ENCODE data around the gene PHACTR2.
"Not testable (repeated sequence)": the region's sequence is repeated elsewhere in the genome, so short reads cannot be mapped to it uniquely, and the experiment has no call there.

The PHACTR2 gene

GRCh38 chr6:143677891-143678791 is at the start of gene PHACTR2:
PHACTR2 (plus strand) TSS chr6:143677965; CDS start chr6:143678164, 199 bp downstream.
- peaks cover 22% of the 10 kb centered on the region for H3K4me1 Mint-ChIP-seq (ENCODE audit: low read depth)
- H3K4me3 Mint-ChIP-seq = peak within 1 kb of the TSS; percentile 86
- H3K27ac Mint-ChIP-seq = peak within 1 kb of the TSS; percentile 59
- peaks cover 11% of the 10 kb centered on the region for H3K27me3 Mint-ChIP-seq
- peaks cover 12% of the 10 kb centered on the region for H3K9me3 Mint-ChIP-seq (ENCODE audit: low read depth)
- peaks cover 9% of the 10 kb centered on the region for H3K36me3 Mint-ChIP-seq

- H3K36me3 Mint-ChIP-seq = no peaks in the 10 kb centered on the region
- peak overlapping the region; percentile 4 for H3K27ac Mint-ChIP-seq
- no peaks in the 10 kb centered on the region for H3K27me3 Mint-ChIP-seq
- peaks cover 14% of the 10 kb centered on the region for H3K4me1 Mint-ChIP-seq (ENCODE audit: low read depth)
- no peak overlapping the region for H3K4me3 Mint-ChIP-seq
- H3K9me3 Mint-ChIP-seq (ENCODE audit: low read depth) = no peaks in the 10 kb centered on the region
These were observed 48.4 kb upstream of the PHACTR2 start for GRCh38 chr6:143629104-143630080.

DNA sequence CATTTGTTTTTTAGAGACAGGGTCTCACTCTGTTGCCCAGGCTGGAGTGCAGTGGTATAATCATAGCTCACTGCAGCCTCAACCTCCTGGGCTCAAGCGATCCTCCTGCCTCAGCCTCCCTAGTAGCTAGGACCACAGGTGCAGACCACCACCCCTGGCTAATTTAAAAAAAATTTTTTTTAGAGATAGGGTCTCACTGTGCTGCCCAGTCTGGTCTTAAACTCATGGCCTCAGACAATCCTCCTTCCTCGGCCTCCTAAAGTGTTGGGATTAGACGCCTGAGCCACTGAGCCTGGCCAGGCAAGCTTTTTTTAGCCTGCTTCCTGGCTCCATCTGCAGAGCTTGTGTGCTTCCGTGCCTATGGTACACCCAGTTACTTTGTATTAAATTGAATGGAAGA is 46.6 kb upstream of the PHACTR2 start:
- H3K27ac Mint-ChIP-seq; H3K36me3 Mint-ChIP-seq; H3K27me3 Mint-ChIP-seq; H3K4me1 Mint-ChIP-seq (ENCODE audit: low read depth); H3K4me3 Mint-ChIP-seq; H3K9me3 Mint-ChIP-seq (ENCODE audit: low read depth): not testable (repeated sequence)

DNA sequence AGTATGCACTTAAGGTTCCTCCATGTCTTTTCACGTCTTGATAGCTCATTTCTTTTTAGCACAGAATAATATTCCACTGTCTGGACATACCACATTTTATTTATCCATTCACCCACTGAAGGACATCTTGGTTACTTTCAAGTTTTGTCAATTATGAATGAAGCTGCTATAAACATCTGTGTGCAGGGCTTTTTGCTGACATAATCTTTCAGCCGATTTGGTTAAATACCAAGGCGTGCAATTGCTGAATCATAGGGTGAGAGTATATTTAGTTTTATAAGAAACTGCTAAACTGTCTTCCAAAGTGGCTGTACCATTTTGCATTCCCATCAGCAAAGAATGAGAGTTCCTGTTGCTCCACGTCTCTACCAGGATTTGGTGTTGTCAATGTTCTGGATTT is 44.9 kb upstream of the PHACTR2 start:
- H3K4me3 Mint-ChIP-seq = no peak overlapping the region
- H3K27ac Mint-ChIP-seq = no peak overlapping the region
- no peaks in the 10 kb centered on the region for H3K36me3 Mint-ChIP-seq
- H3K27me3 Mint-ChIP-seq = no peaks in the 10 kb centered on the region
- no peaks in the 10 kb centered on the region for H3K9me3 Mint-ChIP-seq (ENCODE audit: low read depth)
- H3K4me1 Mint-ChIP-seq (ENCODE audit: low read depth) = peaks cover 8% of the 10 kb centered on the region

DNA sequence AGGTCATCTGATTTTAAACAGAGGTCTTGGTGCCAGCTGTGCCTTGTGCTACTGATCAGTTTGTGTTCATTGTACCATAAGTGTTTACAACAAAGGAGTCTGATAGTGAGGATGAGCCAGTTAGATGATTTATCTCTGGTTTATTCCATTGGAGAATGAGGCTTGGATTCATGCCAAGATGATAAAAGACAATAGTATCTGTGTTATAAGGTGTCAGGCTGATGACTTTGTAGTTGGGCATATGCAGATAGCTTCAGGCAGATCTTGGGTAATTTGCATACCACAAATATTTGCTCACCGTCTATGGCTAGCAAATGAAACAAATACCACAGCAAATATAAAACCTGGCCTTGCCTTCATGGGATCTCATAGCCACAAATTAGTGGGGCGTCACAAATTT is 43.3 kb upstream of the PHACTR2 start:
- Mint-ChIP-seq H3K36me3 (no peaks in the 10 kb centered on the region), H3K4me3 (no peak overlapping the region), H3K27ac (no peak overlapping the region)

GRCh38 chr6:143637691-143638090 is 40.1 kb upstream of the PHACTR2 start:
- Mint-ChIP-seq H3K4me1 (ENCODE audit: low read depth) (no peaks in the 10 kb centered on the region), H3K36me3 (no peaks in the 10 kb centered on the region), H3K27ac (no peak overlapping the region), H3K27me3 (no peaks in the 10 kb centered on the region), H3K4me3 (no peak overlapping the region), H3K9me3 (ENCODE audit: low read depth) (no peaks in the 10 kb centered on the region)

More for the DNA sequence above, 43.3 kb upstream of the PHACTR2 start:
- Mint-ChIP-seq H3K4me1 (ENCODE audit: low read depth) (peaks cover 2% of the 10 kb centered on the region), H3K27me3 (no peaks in the 10 kb centered on the region), H3K9me3 (ENCODE audit: low read depth) (no peaks in the 10 kb centered on the region)

DNA sequence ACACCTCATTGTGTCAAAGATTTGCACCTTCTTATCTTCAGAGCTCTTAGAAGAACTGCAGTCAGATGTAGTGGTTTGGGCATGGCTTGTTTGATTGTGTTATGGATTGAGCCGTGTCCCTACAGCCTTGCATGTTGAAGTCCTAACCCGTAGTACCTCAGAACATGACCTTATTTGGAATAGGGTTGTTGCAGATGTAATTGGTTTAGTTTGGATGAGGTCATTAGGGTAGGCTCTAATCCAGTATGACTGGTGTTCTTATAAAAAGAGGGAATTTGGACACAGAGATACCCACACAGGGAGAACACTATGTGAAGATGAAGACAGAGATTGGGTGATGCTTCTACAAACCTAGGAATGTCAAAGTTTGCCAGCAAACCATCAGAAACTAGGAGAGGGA is 35.4 kb upstream of the PHACTR2 start:
- H3K36me3 Mint-ChIP-seq = no peaks in the 10 kb centered on the region
- peaks cover 2% of the 10 kb centered on the region for H3K4me1 Mint-ChIP-seq (ENCODE audit: low read depth)
- no peaks in the 10 kb centered on the region for H3K27me3 Mint-ChIP-seq
- no peak overlapping the region for H3K4me3 Mint-ChIP-seq
- H3K27ac Mint-ChIP-seq = no peak overlapping the region
- H3K9me3 Mint-ChIP-seq (ENCODE audit: low read depth) = no peaks in the 10 kb centered on the region

GRCh38 chr6:143647191-143647590 is 30.6 kb upstream of the PHACTR2 start:
- Mint-ChIP-seq H3K4me3 (no peak overlapping the region), H3K27me3 (no peaks in the 10 kb centered on the region)

DNA sequence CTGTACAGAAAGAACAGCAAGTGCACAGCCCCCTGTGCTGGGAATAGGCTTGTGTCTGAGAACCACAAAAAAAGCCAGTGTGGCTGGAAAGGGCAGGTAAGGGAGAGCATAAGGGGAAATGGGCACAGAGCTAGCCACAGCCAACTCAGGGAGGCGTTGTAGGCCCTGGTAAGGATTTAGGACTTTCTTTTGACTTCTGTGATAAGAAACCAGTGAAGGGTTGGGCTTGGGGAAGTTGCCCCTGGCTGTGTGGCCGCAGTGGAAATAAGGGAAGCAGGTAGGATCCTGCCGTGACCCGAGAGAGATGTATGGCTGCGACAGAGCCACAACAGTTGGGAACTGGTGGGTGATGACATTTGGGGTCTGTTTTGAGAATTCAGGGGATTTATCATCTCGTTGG is 30.0 kb upstream of the PHACTR2 start:
- Mint-ChIP-seq H3K4me3 (no peak overlapping the region), H3K4me1 (ENCODE audit: low read depth) (peaks cover 3% of the 10 kb centered on the region)

More at GRCh38 chr6:143647191-143647590, 30.6 kb upstream of the PHACTR2 start:
- Mint-ChIP-seq H3K27ac (no peak overlapping the region), H3K9me3 (ENCODE audit: low read depth) (no peaks in the 10 kb centered on the region), H3K36me3 (no peaks in the 10 kb centered on the region), H3K4me1 (ENCODE audit: low read depth) (peaks cover 3% of the 10 kb centered on the region)

GRCh38 chr6:143649319-143649718 is 28.4 kb upstream of the PHACTR2 start:
- H3K27me3 Mint-ChIP-seq; H3K27ac Mint-ChIP-seq; H3K4me3 Mint-ChIP-seq; H3K9me3 Mint-ChIP-seq (ENCODE audit: low read depth); H3K4me1 Mint-ChIP-seq (ENCODE audit: low read depth); H3K36me3 Mint-ChIP-seq: not testable (repeated sequence)

More for the DNA sequence above, 30.0 kb upstream of the PHACTR2 start:
- Mint-ChIP-seq H3K36me3 (no peaks in the 10 kb centered on the region), H3K27me3 (no peaks in the 10 kb centered on the region), H3K27ac (no peak overlapping the region), H3K9me3 (ENCODE audit: low read depth) (no peaks in the 10 kb centered on the region)

GRCh38 chr6:143651328-143651727 is 26.4 kb upstream of the PHACTR2 start:
- H3K9me3 Mint-ChIP-seq (ENCODE audit: low read depth); H3K36me3 Mint-ChIP-seq; H3K27me3 Mint-ChIP-seq; H3K4me3 Mint-ChIP-seq; H3K27ac Mint-ChIP-seq; H3K4me1 Mint-ChIP-seq (ENCODE audit: low read depth): not testable (repeated sequence)

DNA sequence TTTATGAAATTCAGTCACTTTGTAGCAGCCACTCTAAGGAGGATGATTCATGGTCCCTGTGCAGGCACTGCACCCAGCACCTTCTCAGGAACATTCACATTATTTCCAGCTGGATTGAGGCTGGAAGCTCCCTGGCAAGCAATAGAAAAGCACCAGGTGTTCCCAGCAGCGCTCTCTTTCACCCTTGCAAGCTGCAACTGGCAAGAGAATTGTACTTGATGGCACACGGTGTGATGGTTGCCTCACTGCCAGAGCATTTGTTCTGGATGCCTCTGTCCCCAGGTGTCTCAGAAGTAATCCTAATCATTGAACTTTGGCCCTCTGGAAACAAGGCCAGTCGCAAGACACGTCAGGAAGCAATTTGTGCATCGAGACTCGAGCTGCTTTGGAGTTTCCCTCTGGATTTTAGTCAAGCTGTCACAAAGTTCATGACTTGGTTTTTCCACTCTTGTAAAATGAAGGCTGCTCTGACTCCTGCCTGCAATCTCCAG is 24.9 kb upstream of the PHACTR2 start:
- H3K4me3 Mint-ChIP-seq = no peak overlapping the region
- no peak overlapping the region for H3K27ac Mint-ChIP-seq
- H3K4me1 Mint-ChIP-seq (ENCODE audit: low read depth) = no peaks in the 10 kb centered on the region
- peaks cover 4% of the 10 kb centered on the region for H3K9me3 Mint-ChIP-seq (ENCODE audit: low read depth)
- no peaks in the 10 kb centered on the region for H3K27me3 Mint-ChIP-seq
- peaks cover 5% of the 10 kb centered on the region for H3K36me3 Mint-ChIP-seq

GRCh38 chr6:143655541-143655940 is 22.2 kb upstream of the PHACTR2 start:
- Mint-ChIP-seq H3K27me3 (no peaks in the 10 kb centered on the region), H3K36me3 (peaks cover 10% of the 10 kb centered on the region), H3K9me3 (ENCODE audit: low read depth) (peaks cover 15% of the 10 kb centered on the region), H3K27ac (no peak overlapping the region), H3K4me1 (ENCODE audit: low read depth) (no peaks in the 10 kb centered on the region), H3K4me3 (no peak overlapping the region)

DNA sequence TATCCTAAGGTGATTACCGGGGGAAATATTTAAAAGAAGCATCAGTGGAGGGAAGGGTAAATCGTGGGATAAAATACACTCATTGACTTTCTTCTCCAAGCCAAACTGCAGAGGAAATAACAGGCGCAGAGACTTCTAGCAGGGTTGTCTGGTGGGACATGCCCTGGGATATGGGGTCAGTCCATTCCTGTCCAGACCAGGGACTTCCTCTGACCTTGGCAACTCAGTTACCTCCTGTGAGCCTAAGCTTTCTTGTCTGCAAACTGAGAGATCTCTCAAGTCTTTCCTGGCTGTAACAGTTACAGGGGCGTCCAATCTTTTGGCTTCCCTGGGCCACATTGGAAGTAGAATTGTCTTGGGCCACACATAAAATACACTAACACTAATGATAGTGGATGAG is 21.7 kb upstream of the PHACTR2 start:
- Mint-ChIP-seq H3K4me3 (no peak overlapping the region), H3K27ac (no peak overlapping the region), H3K4me1 (ENCODE audit: low read depth) (no peaks in the 10 kb centered on the region), H3K27me3 (no peaks in the 10 kb centered on the region), H3K9me3 (ENCODE audit: low read depth) (peaks cover 17% of the 10 kb centered on the region), H3K36me3 (peaks cover 10% of the 10 kb centered on the region)

DNA sequence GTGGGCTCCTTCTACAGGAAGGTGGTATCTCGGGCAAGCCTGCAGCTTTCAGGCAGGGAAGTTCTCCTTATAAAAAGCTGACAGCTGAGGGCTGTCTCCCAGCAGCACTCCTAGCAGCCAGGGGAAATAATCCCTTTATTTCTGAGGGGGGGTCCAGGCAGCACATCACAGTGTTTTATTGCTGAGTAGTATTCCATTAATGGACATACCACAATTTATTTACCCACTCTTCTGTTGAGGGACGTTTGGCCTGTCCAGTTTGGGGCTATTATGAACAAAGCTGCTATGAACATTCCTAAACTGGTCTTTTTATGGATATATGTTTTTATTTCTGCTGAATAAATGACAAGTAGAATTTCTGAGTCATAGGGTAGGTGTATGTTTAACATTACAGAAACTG is 20.0 kb upstream of the PHACTR2 start:
- Mint-ChIP-seq H3K4me1 (ENCODE audit: low read depth) (no peaks in the 10 kb centered on the region), H3K4me3 (no peak overlapping the region), H3K36me3 (peaks cover 10% of the 10 kb centered on the region), H3K9me3 (ENCODE audit: low read depth) (peaks cover 17% of the 10 kb centered on the region), H3K27me3 (no peaks in the 10 kb centered on the region), H3K27ac (no peak overlapping the region)

Data from activated naive CD8-positive, alpha-beta T cell (primary cell).